ENCODE data around the gene MYMX. TPM values are rescaled to one million over a fixed set of nuclear protein-coding genes. Genes with fewer than 3 reads are reported as not detected.

Gene MYMX
- total RNA-seq, 1 experiment from 2014 or later: not detected

DNA sequence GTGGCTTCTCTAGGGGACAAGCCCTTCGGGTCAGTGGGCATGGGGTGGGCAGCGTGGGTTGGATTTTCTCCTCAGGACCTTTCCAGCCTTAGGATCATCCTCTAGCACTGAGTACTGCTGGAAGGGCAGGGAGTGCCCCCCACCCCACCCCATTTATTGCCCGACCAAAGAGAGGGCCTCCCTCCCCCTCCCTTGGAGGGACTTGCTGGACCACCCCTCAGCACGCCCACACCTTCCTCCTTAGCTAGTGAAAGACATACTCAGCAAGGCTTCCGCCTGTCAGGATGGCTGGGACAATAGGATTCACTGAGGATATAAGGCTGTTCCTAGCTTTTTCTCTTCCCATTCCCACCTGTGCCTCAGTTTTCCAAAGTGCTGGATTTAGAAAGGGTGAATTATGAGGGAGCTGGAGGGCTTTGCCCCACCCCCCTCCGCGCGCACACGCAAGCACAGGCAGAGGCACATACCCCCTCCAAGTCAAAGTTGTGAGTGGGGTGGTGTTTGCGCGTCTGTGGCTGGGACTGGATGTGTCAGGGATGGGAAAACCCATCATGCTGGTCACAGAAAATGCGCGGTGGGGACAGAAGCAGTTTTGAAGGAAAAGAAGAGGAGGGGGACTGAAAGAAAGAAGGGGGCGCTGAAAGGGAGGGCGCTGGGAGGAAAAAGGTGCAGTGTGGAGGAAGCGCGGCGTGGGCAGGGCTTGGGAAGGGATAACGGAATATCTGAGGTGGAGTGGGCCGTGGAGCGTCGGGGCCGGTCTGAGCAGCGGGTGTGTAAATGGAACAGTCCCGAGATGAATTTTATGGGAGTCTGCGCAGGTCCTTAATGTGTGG is 6.0 kb downstream of the MYMX start:
- no peaks in the 10 kb centered on the region for H3K27me3 ChIP-seq (ENCODE audit: insufficient read depth, low read length)
- peak overlapping the region; percentile 45 for H3K27ac ChIP-seq (ENCODE audit: low read depth, low read length)
- H2AFZ ChIP-seq (ENCODE audit: low read depth, low read length, poor library complexity, severe bottlenecking): peak overlapping the region; percentile 61
- peak overlapping the region; percentile 65 to 74 for H3K4me3 ChIP-seq (replicated peaks in 1 of 2; ENCODE audit: low read depth in 1 of 2, low read length in 2 of 2)
- H3K79me2 ChIP-seq (ENCODE audit: insufficient read depth, low read length): peaks cover 42% of the 10 kb centered on the region
- H3K36me3 ChIP-seq (ENCODE audit: control insufficient read depth in 1 of 2, insufficient read depth in 2 of 2, low read length in 2 of 2): peaks cover 0 to 10% of the 10 kb centered on the region in 2 experiments; a peak in 1 of 4 replicates
- ChIA-PET POLR2A (interaction anchor here (1.0 to 3.0 kb wide), 5 partner anchors 12 to 90 kb away, joined by 4 to 27 read pairs (median 7); partner anchors contain the start of genes HSP90AB1 and SLC35B2), RAD21 (ENCODE audit: low non-redundant PET in 1 of 2, low total read pairs in 2 of 2, uncharacterized antibody in 2 of 2, unreplicated experiment in 2 of 2) (interaction anchor here in 1 of 2 experiments (1.4 kb wide), 1 partner anchor 23 kb away, joined by 3 read pairs; no protein-coding TSS in a partner anchor), CTCF (interaction anchor here (1.6 to 3.7 kb wide), 3 partner anchors 12 to 34 kb away, joined by 6 to 22 read pairs (median 8); no protein-coding TSS in a partner anchor)
- H3K4me1 ChIP-seq (ENCODE audit: control insufficient read depth in 1 of 2, insufficient read depth in 2 of 2, low read length in 2 of 2): peaks cover 45 to 73% of the 10 kb centered on the region in 2 experiments
- TF ChIP-seq JUND (IDR thresholded peaks at IDR 0.05) (no peak), CEBPB (IDR thresholded peaks at IDR 0.05; ENCODE audit: low read depth) (no peak)
- H3K4me2 ChIP-seq (ENCODE audit: low read length): peak overlapping the region; percentile 93
- intact Hi-C loops (cut with micrococcal nuclease): no loop called here
- no peaks in the 10 kb centered on the region for H3K9me3 ChIP-seq (ENCODE audit: control insufficient read depth in 1 of 2, insufficient read depth in 1 of 2, low read depth in 1 of 2, low read length in 2 of 2)
- ATAC-seq (peak; percentile 26), DNase-seq (ENCODE audit: low read depth, low spot score) (no peak)
- H4K20me1 ChIP-seq (ENCODE audit: insufficient read depth): peaks cover 4% of the 10 kb centered on the region; the same call in 1 of the 2 replicates
- H3K9me2 ChIP-seq (ENCODE audit: insufficient read depth): no peaks in the 10 kb centered on the region
- BruUV-seq (replicated peaks): no TSS peak
- H3K9ac ChIP-seq (ENCODE audit: low read length): peak overlapping the region; percentile 81

DNA sequence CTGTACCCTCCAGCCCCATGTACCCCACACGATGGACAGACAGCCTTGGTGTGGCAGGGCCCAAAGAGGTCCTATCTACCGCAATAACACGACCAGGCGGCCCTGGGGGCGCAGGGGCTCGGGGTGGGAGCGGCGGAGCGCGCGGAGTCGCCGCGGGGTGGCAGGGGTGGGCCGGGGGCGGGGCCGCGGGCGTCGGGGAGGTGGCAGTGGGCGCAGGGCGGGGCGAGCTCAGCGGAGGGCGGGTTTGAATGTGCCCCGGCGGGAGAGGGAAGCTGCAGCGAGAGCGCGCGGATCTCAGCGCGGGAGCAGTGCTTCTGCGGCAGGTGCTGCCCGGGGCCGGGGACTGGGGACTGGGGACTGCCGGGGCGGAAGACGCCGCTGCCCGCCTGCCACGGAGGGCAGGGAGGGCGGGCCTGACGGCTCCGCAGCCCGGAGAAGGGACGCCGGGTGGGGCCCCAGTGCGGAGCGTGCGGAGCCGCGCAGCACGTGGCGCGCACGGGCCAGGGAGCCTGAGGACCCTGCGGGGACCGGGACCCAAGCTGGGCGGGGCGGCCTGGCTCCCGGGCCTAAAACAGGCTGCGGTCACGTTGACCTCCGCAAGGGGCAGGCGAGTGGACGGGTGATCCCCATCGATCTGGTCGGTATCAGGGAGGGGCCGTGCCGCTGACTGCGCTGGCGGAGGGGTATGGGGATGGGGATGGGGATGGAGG is 6.7 kb downstream of the MYMX start, which contains the start of gene SLC29A1:
TSS of gene SLC29A1 (plus strand) at position 277 of the 710 bp plus-strand sequence. CDS start 3,719 bp downstream, outside the sequence.
- BruUV-seq (replicated peaks): no TSS peak
- H3K4me3 ChIP-seq (replicated peaks in 1 of 2; ENCODE audit: low read depth in 1 of 2, low read length in 2 of 2): peak within 1 kb of the TSS; percentile 65 to 74
- no peaks in the 10 kb centered on the region for H3K27me3 ChIP-seq (ENCODE audit: insufficient read depth, low read length)
- H3K27ac ChIP-seq (ENCODE audit: low read depth, low read length): peak within 1 kb of the TSS; percentile 81
- peaks cover 39 to 67% of the 10 kb centered on the region in 2 experiments for H3K4me1 ChIP-seq (ENCODE audit: control insufficient read depth in 1 of 2, insufficient read depth in 2 of 2, low read length in 2 of 2)
- H3K4me2 ChIP-seq (ENCODE audit: low read length): peak within 1 kb of the TSS; percentile 93
- ATAC-seq (peak; percentile 62), DNase-seq (ENCODE audit: low read depth, low spot score) (no peak)
- peak within 1 kb of the TSS; percentile 81 for H3K9ac ChIP-seq (ENCODE audit: low read length)
- H3K36me3 ChIP-seq (ENCODE audit: control insufficient read depth in 1 of 2, insufficient read depth in 2 of 2, low read length in 2 of 2): peaks cover 0 to 10% of the 10 kb centered on the region in 2 experiments; a peak in 1 of 4 replicates
- intact Hi-C loops (cut with micrococcal nuclease): no loop called here
- H3K9me3 ChIP-seq (ENCODE audit: control insufficient read depth in 1 of 2, insufficient read depth in 1 of 2, low read depth in 1 of 2, low read length in 2 of 2): no peaks in the 10 kb centered on the region
- peak within 1 kb of the TSS; percentile 61 for H2AFZ ChIP-seq (ENCODE audit: low read depth, low read length, poor library complexity, severe bottlenecking)
- peaks cover 4% of the 10 kb centered on the region; the same call in 1 of the 2 replicates for H4K20me1 ChIP-seq (ENCODE audit: insufficient read depth)
- H3K79me2 ChIP-seq (ENCODE audit: insufficient read depth, low read length): peaks cover 48% of the 10 kb centered on the region
- H3K9me2 ChIP-seq (ENCODE audit: insufficient read depth): no peaks in the 10 kb centered on the region
- POLR2A ChIA-PET: interaction anchor here (1.0 to 3.0 kb wide), 7 partner anchors 11 to 91 kb away, joined by 3 to 27 read pairs (median 5); partner anchors contain the start of genes HSP90AB1 and SLC35B2
- CTCF ChIA-PET: interaction anchor here (0.9 to 3.7 kb wide), 4 partner anchors 11 to 51 kb away, joined by 3 to 22 read pairs (median 8); no protein-coding TSS in a partner anchor
- RAD21 ChIA-PET (ENCODE audit: low non-redundant PET in 1 of 2, low total read pairs in 2 of 2, uncharacterized antibody in 2 of 2, unreplicated experiment in 2 of 2): interaction anchor here in 1 of 2 experiments (1.4 kb wide), 1 partner anchor 22 kb away, joined by 3 read pairs; no protein-coding TSS in a partner anchor
- TF ChIP-seq ZNF274 (IDR thresholded peaks at IDR 0.05; ENCODE audit: low read depth, low read length) (no peak), EZH2phosphoT487 (IDR thresholded peaks at IDR 0.05; ENCODE audit: borderline replicate concordance) (no peak), REST (IDR thresholded peaks at IDR 0.05; ENCODE audit: low read depth) (no peak), CEBPB (IDR thresholded peaks at IDR 0.05; ENCODE audit: low read depth) (no peak), ATF3 (IDR thresholded peaks at IDR 0.05) (no peak), ELF1 (IDR thresholded peaks at IDR 0.05; ENCODE audit: borderline replicate concordance, low read depth) (no peak), CBX3 (IDR thresholded peaks at IDR 0.05; ENCODE audit: low read depth) (no peak), ZFX (IDR thresholded peaks at IDR 0.05) (peak; percentile 63; the same call in 1 of the 2 replicates), POLR2A (IDR thresholded peaks at IDR 0.05; ENCODE audit: borderline replicate concordance, extremely low read depth, insufficient read depth, insufficient read length) (peak; percentile 53), EGR1 (IDR thresholded peaks at IDR 0.05; ENCODE audit: low read depth) (no peak), MAX (IDR thresholded peaks at IDR 0.05) (no peak), RAD21 (IDR thresholded peaks at IDR 0.05; ENCODE audit: low read depth) (no peak), POLR2AphosphoS5 (IDR thresholded peaks at IDR 0.05; ENCODE audit: low read depth, low read length) (peak; percentile 69)
